Esophagus muscularis mucosa (tissue), 3 donors: ENCODE measurements around the gene ARHGAP5.

Experiments
- CTCF ChIP-seq, 3 experiments: fragments of 200-600 bp in 2 of 3; fragments of 450-650 bp in 1 of 3; sonication (generic) in 2 of 3; IDR thresholded peaks; one replicate each; pipeline ENCODE4 v1.5.1; 2017 to 2019; ENCODE audit warnings: antibody characterized with exemption in 3 of 3, mild to moderate bottlenecking in 2 of 3, moderate library complexity in 1 of 3
- POLR2AphosphoS5 ChIP-seq, 2 donors: sonication (generic); formaldehyde crosslinking; IDR thresholded peaks; one replicate each; pipeline ENCODE4 v1.6.1; 2017; ENCODE audit warnings: antibody characterized with exemption in 2 of 2

- TF ChIP-seq POLR2AphosphoS5 (IDR thresholded peaks at IDR 0.05) (no peak), CTCF (IDR thresholded peaks at IDR 0.05) (no peak)
Observed at GRCh38 chr14:32208490-32208889, 131.4 kb downstream of the ARHGAP5 start.
